Left renal pelvis (tissue), 4 donors: ENCODE results near the gene FAT1. TPM values are rescaled to one million over a fixed set of nuclear protein-coding genes. Genes with fewer than 3 reads are reported as not detected.

ENCODE experiments used
- DNase-seq, 4 donors: peaks; one replicate each; pipeline ENCODE4 v3.0.0-alpha.2; 2013; ENCODE audit warnings: low read depth in 4 of 4, low spot score in 3 of 4
- polyA plus RNA-seq, 4 donors: library from polyadenylated mRNA; unstranded; fragments of 120-200 nt; gene quantifications; one replicate each; pipeline ENCODE4 v1.2.1, GENCODE V29; 2013; ENCODE audit not compliant: insufficient read length in 4 of 4

The FAT1 gene
- polyA plus RNA-seq, 4 donors: 84.3 to 242 (median 235) TPM

- no peak for DNase-seq
Observed at GRCh38 chr4:186627226-186627865, 96.3 kb downstream of the FAT1 start.

GRCh38 chr4:186624951-186625350, 98.7 kb downstream of the FAT1 start:
- DNase-seq: no peak

GRCh38 chr4:186623546-186623945, 100.1 kb downstream of the FAT1 start:
- no peak for DNase-seq

GRCh38 chr4:186622788-186623464, 100.7 kb downstream of the FAT1 start:
- DNase-seq: no peak

GRCh38 chr4:186621959-186622553, 101.6 kb downstream of the FAT1 start:
- DNase-seq: no peak

- DNase-seq: no peak
Observed at GRCh38 chr4:186619088-186619487, 104.6 kb downstream of the FAT1 start.

- DNase-seq: no peak
Observed at GRCh38 chr4:186617921-186618320, 105.7 kb downstream of the FAT1 start.

GRCh38 chr4:186607490-186607889, 116.2 kb downstream of the FAT1 start:
- no peak for DNase-seq

- DNase-seq: no peak
Observed at GRCh38 chr4:186606591-186606992, 117.1 kb downstream of the FAT1 start.

- no peak for DNase-seq
Observed at GRCh38 chr4:186605261-186605865, 118.3 kb downstream of the FAT1 start.

GRCh38 chr4:186604124-186604807, 119.4 kb downstream of the FAT1 start:
- DNase-seq: no peak

GRCh38 chr4:186602978-186603377, 120.7 kb downstream of the FAT1 start:
- no peak for DNase-seq

GRCh38 chr4:186599483-186599882, 124.2 kb downstream of the FAT1 start:
- DNase-seq: no peak

GRCh38 chr4:186598686-186599085, 125.0 kb downstream of the FAT1 start:
- DNase-seq: no peak

GRCh38 chr4:186596850-186597390, 126.7 kb downstream of the FAT1 start:
- DNase-seq: no peak

GRCh38 chr4:186596346-186596745, 127.3 kb downstream of the FAT1 start:
- no peak for DNase-seq

GRCh38 chr4:186593587-186593973, 130.1 kb downstream of the FAT1 start:
- DNase-seq: no peak

GRCh38 chr4:186592966-186593586, 130.6 kb downstream of the FAT1 start:
- DNase-seq: no peak

- DNase-seq: no peak
Observed at GRCh38 chr4:186592445-186592844, 131.2 kb downstream of the FAT1 start.

GRCh38 chr4:186591651-186592050, 132.0 kb downstream of the FAT1 start:
- DNase-seq: no peak
